PC-3 (cell line): ENCODE data around the gene MACROD2.

Experiments
- EZH2 ChIP-seq: fragments of 300-600 bp; sonication (generic); IDR thresholded peaks from one replicate; pipeline ENCODE4 v1.6.1; 2017; ENCODE audit warnings: antibody characterized with exemption, mild to moderate bottlenecking, low read length; ENCODE audit not compliant: unreplicated experiment
- TF ChIP-seq, protein P1 (sequence below): fragments of 300-600 bp; sonication (generic); conservative IDR thresholded peaks from 2 replicates; pipeline ENCODE4 v1.5.1; 2017; ENCODE audit warnings: antibody characterized with exemption, low read depth, mild to moderate bottlenecking, low read length

DNA sequence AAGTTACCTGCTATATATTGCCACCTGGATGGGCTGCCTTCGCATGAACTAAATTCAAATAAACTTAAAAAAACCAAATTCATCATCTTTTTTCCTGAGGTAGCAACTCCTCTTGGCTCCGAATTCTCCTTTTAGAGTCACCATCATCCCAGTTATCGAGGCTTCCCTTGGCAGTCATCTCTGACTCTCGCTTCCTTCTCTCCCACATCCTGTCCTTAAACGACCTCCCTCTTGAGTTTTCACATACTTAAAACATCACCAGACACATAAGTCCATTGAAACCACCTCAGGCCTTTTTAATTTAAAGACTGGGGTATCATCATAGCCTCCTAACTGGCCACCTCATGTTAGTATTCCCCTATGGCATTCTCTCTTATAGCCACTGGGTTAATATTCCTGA lies 638.2 kb downstream of the MACROD2 start:
- TF ChIP-seq, protein P1, sequence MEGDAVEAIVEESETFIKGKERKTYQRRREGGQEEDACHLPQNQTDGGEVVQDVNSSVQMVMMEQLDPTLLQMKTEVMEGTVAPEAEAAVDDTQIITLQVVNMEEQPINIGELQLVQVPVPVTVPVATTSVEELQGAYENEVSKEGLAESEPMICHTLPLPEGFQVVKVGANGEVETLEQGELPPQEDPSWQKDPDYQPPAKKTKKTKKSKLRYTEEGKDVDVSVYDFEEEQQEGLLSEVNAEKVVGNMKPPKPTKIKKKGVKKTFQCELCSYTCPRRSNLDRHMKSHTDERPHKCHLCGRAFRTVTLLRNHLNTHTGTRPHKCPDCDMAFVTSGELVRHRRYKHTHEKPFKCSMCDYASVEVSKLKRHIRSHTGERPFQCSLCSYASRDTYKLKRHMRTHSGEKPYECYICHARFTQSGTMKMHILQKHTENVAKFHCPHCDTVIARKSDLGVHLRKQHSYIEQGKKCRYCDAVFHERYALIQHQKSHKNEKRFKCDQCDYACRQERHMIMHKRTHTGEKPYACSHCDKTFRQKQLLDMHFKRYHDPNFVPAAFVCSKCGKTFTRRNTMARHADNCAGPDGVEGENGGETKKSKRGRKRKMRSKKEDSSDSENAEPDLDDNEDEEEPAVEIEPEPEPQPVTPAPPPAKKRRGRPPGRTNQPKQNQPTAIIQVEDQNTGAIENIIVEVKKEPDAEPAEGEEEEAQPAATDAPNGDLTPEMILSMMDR: no peak
- TF ChIP-seq EZH2: no peak
